HTR-8/SVneo (cell line): ENCODE data around the gene BMP8B.
"Not testable (repeated sequence)": the region's sequence is repeated elsewhere in the genome, so short reads cannot be mapped to it uniquely, and the experiment has no call there.

ENCODE experiments used
- DNase-seq: peaks from one replicate; pipeline ENCODE4 v3.0.0; 2011; ENCODE audit warnings: low spot score, mixed read lengths; ENCODE audit not compliant: insufficient read length
- FAIRE-seq: peaks from 2 replicates; lab custom pipeline; 2011; peaks lifted over from hg19 to GRCh38; lab: Jason Lieb, UNC

BMP8B gene

GRCh38 chr1:39817091-39817932 lies 28.6 kb upstream of the BMP8B start:
- not testable (repeated sequence) for FAIRE-seq, DNase-seq

GRCh38 chr1:39816415-39817090 lies 27.9 kb upstream of the BMP8B start:
- FAIRE-seq (peak; percentile 86), DNase-seq (peak; percentile 72)

- DNase-seq = no peak
Observed at GRCh38 chr1:39812913-39813312, 24.2 kb upstream of the BMP8B start.

GRCh38 chr1:39808784-39809517 lies 20.3 kb upstream of the BMP8B start:
- no peak for DNase-seq
- no peak for FAIRE-seq

More at GRCh38 chr1:39812913-39813312, 24.2 kb upstream of the BMP8B start:
- FAIRE-seq = no peak

- DNase-seq (no peak), FAIRE-seq (no peak)
Observed at GRCh38 chr1:39805385-39805784, 16.7 kb upstream of the BMP8B start.

GRCh38 chr1:39802496-39803260 lies 14.0 kb upstream of the BMP8B start:
- no peak for FAIRE-seq
- no peak for DNase-seq

- DNase-seq (no peak), FAIRE-seq (no peak)
Observed at GRCh38 chr1:39800471-39800835, 11.8 kb upstream of the BMP8B start.

- no peak for FAIRE-seq
- DNase-seq = peak; percentile 82
Observed at GRCh38 chr1:39799770-39800470, 11.3 kb upstream of the BMP8B start.

- FAIRE-seq = peak; percentile 65
- not testable (repeated sequence) for DNase-seq
Observed at GRCh38 chr1:39798859-39799769, 10.4 kb upstream of the BMP8B start.

- FAIRE-seq = no peak
- no peak for DNase-seq
Observed at GRCh38 chr1:39795651-39796050, 7.0 kb upstream of the BMP8B start.

- FAIRE-seq = no peak
- DNase-seq = no peak
Observed at GRCh38 chr1:39791838-39792237, 3.2 kb upstream of the BMP8B start.

GRCh38 chr1:39789571-39790110 lies 976 bp upstream of the BMP8B start:
- no peak for FAIRE-seq
- no peak for DNase-seq

- no peak for DNase-seq
- FAIRE-seq = no peak
Observed at GRCh38 chr1:39788426-39788757, 273 bp downstream of the BMP8B start.

GRCh38 chr1:39787964-39788363 lies 701 bp downstream of the BMP8B start:
- not testable (repeated sequence) for DNase-seq, FAIRE-seq

GRCh38 chr1:39787468-39787867 lies 1.2 kb downstream of the BMP8B start:
- no peak for DNase-seq
- peak; percentile 48 for FAIRE-seq

- DNase-seq, FAIRE-seq: not testable (repeated sequence)
Observed at GRCh38 chr1:39787108-39787375, 1.6 kb downstream of the BMP8B start.

- not testable (repeated sequence) for DNase-seq
- FAIRE-seq = peak; percentile 65
Observed at GRCh38 chr1:39786303-39787107, 2.2 kb downstream of the BMP8B start.

GRCh38 chr1:39782685-39783084 lies 6.0 kb downstream of the BMP8B start:
- DNase-seq, FAIRE-seq: not testable (repeated sequence)
